Mesothelial cell of epicardium (in vitro differentiated cells): Measurements from ENCODE around the gene IL26. TPM values are rescaled to one million over a fixed set of nuclear protein-coding genes. Genes with fewer than 3 reads are reported as not detected.
A peak's percentile ranks its signal among the peaks of the same experiment; 100 is the strongest.

ENCODE experiments used
- DNase-seq, 2 experiments: peaks; one replicate each; pipeline ENCODE4 v3.0.0; 2021; ENCODE audit warnings: low spot score in 2 of 2; ENCODE audit not compliant: unreplicated experiment in 2 of 2
- H3K27ac Mint-ChIP-seq: 2 replicates; pipeline ENCODE4 v1.8.0; 2021; ENCODE audit warnings: mixed read lengths
- H3K27me3 Mint-ChIP-seq: 2 replicates; pipeline ENCODE4 v1.8.0; 2021; ENCODE audit warnings: low read depth, mixed read lengths
- H3K36me3 Mint-ChIP-seq: 2 replicates; pipeline ENCODE4 v1.8.0; 2021; ENCODE audit warnings: mixed read lengths
- H3K4me1 Mint-ChIP-seq: 2 replicates; pipeline ENCODE4 v1.8.0; 2021; ENCODE audit warnings: mixed read lengths
- H3K4me3 Mint-ChIP-seq: 2 replicates; pipeline ENCODE4 v1.8.0; 2021; ENCODE audit warnings: mild to moderate bottlenecking, moderate library complexity, mixed read lengths
- H3K9me3 Mint-ChIP-seq: 2 replicates; pipeline ENCODE4 v1.8.0; 2021; ENCODE audit warnings: mixed read lengths
- CTCF ChIP-seq: fragments of 200-600 bp; sonication (generic); IDR thresholded peaks from one replicate; pipeline ENCODE4 v1.5.0; 2021; ENCODE audit warnings: antibody characterized with exemption; ENCODE audit not compliant: unreplicated experiment
- total RNA-seq: library from RNA; stranded (reverse); gene quantifications from 3 replicates; pipeline ENCODE4 v1.2.1, GENCODE V29; 2021

Gene IL26
- total RNA-seq, 1 donor from 2014 or later: not detected

DNA sequence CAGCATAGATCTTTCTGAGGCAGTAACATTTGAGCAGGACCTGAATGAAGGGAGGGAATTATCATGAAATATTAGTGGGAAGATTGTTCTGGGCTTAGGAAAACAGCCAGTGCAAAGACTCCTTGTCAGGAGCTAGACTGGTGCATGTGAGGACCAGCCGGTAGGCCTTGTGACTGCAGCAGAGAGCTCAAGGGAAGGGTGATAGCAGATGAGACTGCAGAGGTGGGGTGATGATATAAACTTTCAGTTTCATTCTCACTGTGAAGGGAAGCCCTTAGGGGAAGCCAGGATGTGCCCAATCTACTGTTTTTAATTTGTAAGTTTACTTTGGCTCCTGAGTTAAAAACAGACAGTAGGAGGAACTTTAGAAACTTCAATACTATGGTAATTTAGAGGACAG lies 15.4 kb upstream of the IL26 start:
- Mint-ChIP-seq H3K36me3 (no peaks in the 10 kb centered on the region), H3K4me3 (no peak overlapping the region), H3K9me3 (no peaks in the 10 kb centered on the region)

GRCh38 chr12:68240079-68240478 lies 14.5 kb upstream of the IL26 start:
- DNase-seq: no peak
- no peaks in the 10 kb centered on the region for H3K36me3 Mint-ChIP-seq
- H3K4me3 Mint-ChIP-seq: no peak overlapping the region
- no peaks in the 10 kb centered on the region for H3K9me3 Mint-ChIP-seq
- no peak overlapping the region for H3K27ac Mint-ChIP-seq
- H3K27me3 Mint-ChIP-seq: no peaks in the 10 kb centered on the region
- H3K4me1 Mint-ChIP-seq: peaks cover 52% of the 10 kb centered on the region
- no peak for TF ChIP-seq CTCF

More for the DNA sequence above, 15.4 kb upstream of the IL26 start:
- Mint-ChIP-seq H3K27me3 (no peaks in the 10 kb centered on the region), H3K27ac (peak overlapping the region; percentile 32), H3K4me1 (peaks cover 61% of the 10 kb centered on the region)
- no peak for TF ChIP-seq CTCF
- no peak for DNase-seq

DNA sequence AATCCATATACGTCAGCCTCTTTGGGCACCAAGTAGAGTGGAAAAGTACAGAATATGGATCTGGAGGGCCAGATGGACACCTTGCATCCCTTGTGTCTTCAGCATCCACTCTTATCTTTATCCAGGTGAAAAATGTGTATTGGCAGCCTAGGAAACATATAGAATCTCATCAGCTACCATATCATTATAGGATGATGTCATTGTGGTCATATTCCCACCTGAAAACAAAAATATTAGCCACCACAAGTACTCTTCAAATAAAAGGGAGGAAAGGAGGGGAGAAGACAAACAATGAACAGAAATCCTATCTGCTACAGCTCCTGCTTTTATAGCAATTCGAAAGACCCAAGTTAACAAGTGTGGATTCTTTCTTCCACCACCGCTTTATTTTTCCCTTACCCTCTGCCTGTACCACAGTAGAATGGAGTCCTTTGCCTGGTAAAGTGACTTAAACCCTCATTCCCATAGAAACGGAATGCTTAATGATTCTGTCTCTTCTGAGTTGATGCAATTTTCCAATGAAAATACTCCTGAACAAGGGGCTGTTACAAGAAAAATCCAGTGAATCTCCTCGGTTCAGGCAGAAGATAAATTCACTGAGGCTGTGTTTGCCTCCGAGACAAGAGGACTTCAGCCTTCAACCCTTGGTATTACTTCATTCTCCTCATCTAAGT lies 13.8 kb upstream of the IL26 start:
- Mint-ChIP-seq H3K27me3 (no peaks in the 10 kb centered on the region), H3K4me3 (no peak overlapping the region), H3K4me1 (peaks cover 47% of the 10 kb centered on the region), H3K9me3 (no peaks in the 10 kb centered on the region), H3K27ac (no peak overlapping the region), H3K36me3 (no peaks in the 10 kb centered on the region)
- no peak for DNase-seq
- TF ChIP-seq CTCF: no peak

DNA sequence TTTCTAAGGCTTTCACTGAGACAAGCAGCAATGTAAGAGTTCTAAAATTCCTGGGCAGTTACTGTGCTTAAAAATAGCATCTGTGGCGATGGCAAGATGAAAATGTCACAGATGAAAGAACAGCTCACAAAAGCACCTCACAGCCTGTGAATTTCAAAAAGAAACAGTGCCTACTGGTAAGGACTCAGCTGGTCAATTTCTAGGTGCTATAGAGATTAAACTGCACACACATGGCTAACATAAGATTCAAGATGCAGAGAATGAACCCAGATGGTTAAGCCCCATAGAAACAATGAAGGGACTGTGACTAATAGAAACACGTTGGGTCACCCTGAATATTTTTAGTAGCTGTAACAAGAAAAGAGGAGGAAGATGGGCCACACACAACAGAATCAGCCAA lies 12.0 kb upstream of the IL26 start:
- Mint-ChIP-seq H3K27me3 (no peaks in the 10 kb centered on the region), H3K4me1 (peaks cover 30% of the 10 kb centered on the region), H3K27ac (no peak overlapping the region), H3K9me3 (no peaks in the 10 kb centered on the region), H3K4me3 (no peak overlapping the region), H3K36me3 (no peaks in the 10 kb centered on the region)
- no peak for DNase-seq
- TF ChIP-seq CTCF: no peak

DNA sequence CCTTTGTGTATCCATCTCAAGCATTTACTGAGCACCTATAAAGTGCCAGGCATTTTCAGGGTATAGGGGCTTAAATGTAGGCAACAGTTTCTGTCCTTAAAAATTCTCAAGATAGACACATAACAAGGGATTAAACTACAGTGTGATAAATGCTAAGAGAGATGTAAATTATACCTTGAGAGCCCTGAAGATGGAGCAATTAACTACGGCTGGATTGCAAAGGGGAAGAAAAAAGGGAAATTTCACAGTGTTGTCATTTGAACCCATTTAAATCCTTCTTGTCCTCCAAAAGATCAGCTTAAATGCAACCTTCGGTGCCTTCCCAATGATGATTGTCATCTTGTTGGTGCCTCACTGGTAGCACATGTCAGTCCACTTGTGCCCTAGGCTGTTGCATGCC lies 11.5 kb upstream of the IL26 start:
- Mint-ChIP-seq H3K4me3 (no peak overlapping the region), H3K36me3 (no peaks in the 10 kb centered on the region), H3K4me1 (peaks cover 30% of the 10 kb centered on the region), H3K27me3 (no peaks in the 10 kb centered on the region), H3K9me3 (no peaks in the 10 kb centered on the region), H3K27ac (no peak overlapping the region)
- TF ChIP-seq CTCF: no peak
- no peak for DNase-seq
